B cell (primary cell): ENCODE results near the gene CCDC85C. TPM values are rescaled to one million over a fixed set of nuclear protein-coding genes. Genes with fewer than 3 reads are reported as not detected.

Experiments used
- ATAC-seq: fragments of 200-7000 bp; cut with Tn5 transposase; one replicate; pipeline ENCODE4 v1.10.0; 2021; ENCODE audit warnings: low read depth, mild to moderate bottlenecking, moderate number of reproducible peaks, moderate library complexity
- CTCF ChIA-PET: fragments of 350-600 bp; sonication (Branson Sonifier 250); formaldehyde crosslinking; loops from one replicate; lab custom pipeline; 2021; ENCODE audit warnings: antibody characterized with exemption, inconsistent platforms; lab: Charles Lee
- POLR2A ChIA-PET: fragments of 350-600 bp; sonication (Branson Sonifier 250); formaldehyde crosslinking; loops from one replicate; lab custom pipeline; 2021; ENCODE audit warnings: antibody characterized with exemption; lab: Charles Lee
- DNase-seq: peaks from one replicate; pipeline ENCODE4 v3.0.0; 2013
- H2AFZ ChIP-seq: 2 replicates; pipeline ENCODE4 v1.6.1; 2012; ENCODE audit warnings: mild to moderate bottlenecking, low read depth, low read length; ENCODE audit not compliant: insufficient read depth, poor library complexity, severe bottlenecking
- H3K27ac ChIP-seq, 2 donors: 1 replicate in 1 of 2; 2 replicates in 1 of 2; pipeline ENCODE4 v1.5.1; 2012 to 2013; ENCODE audit warnings: low read length in 2 of 2, mild to moderate bottlenecking in 2 of 2, moderate library complexity in 1 of 2
- H3K27me3 ChIP-seq, 4 experiments: fragments of 200-600 bp in 1 of 4; sonication (generic) in 1 of 4; replicated peaks in 1 of 4; 1 replicate in 2 of 4; 2 replicates in 2 of 4; pipeline versions ENCODE4 v1.6.1 to v1.7.0; 2013 to 2016; ENCODE audit warnings: low read length in 3 of 4, mild to moderate bottlenecking in 2 of 4, mixed read lengths in 1 of 4, moderate library complexity in 1 of 4; ENCODE audit not compliant: insufficient read depth in 4 of 4, control insufficient read depth in 3 of 4; ENCODE audit errors: control extremely low read depth in 1 of 4
- H3K36me3 ChIP-seq, 2 experiments: replicated peaks in 1 of 2; 1 replicate in 1 of 2; 2 replicates in 1 of 2; pipeline versions ENCODE4 v1.6.1 to v1.7.1; 2013; ENCODE audit warnings: low read length in 1 of 2; ENCODE audit not compliant: insufficient read depth in 2 of 2, control insufficient read depth in 1 of 2; ENCODE audit errors: control extremely low read depth in 1 of 2, extremely low read depth in 1 of 2
- H3K4me1 ChIP-seq, 2 donors: fragments of 200-600 bp in 1 of 2; sonication (generic) in 1 of 2; 1 replicate in 1 of 2; 2 replicates in 1 of 2; pipeline versions ENCODE4 v1.5.1 to v1.6.1; 2013 to 2017; ENCODE audit warnings: low read length in 2 of 2; ENCODE audit not compliant: control insufficient read depth in 2 of 2, insufficient read depth in 2 of 2
- H3K4me2 ChIP-seq: replicated peaks from 2 replicates; pipeline ENCODE3; 2012; ENCODE audit warnings: mild to moderate bottlenecking, low read depth, low read length; ENCODE audit not compliant: poor library complexity, severe bottlenecking
- H3K4me3 ChIP-seq, 5 experiments: fragments of 200-600 bp in 1 of 5; sonication (generic) in 1 of 5; 1 replicate in 3 of 5; 2 replicates in 2 of 5; pipeline versions ENCODE4 v1.5.1 to v1.7.0; 2011 to 2016; ENCODE audit warnings: low read length in 4 of 5, mild to moderate bottlenecking in 4 of 5, low read depth in 2 of 5, control low read depth in 1 of 5, moderate library complexity in 1 of 5; ENCODE audit not compliant: insufficient read depth in 1 of 5; ENCODE audit errors: control extremely low read depth in 1 of 5, extremely low read depth in 1 of 5
- H3K79me2 ChIP-seq: fragments of 200-600 bp; sonication (generic); one replicate; pipeline ENCODE4 v1.6.0; 2016; ENCODE audit warnings: low read length; ENCODE audit not compliant: control insufficient read depth, insufficient read depth
- H3K9ac ChIP-seq: fragments of 200-600 bp; sonication (generic); 2 replicates; pipeline ENCODE4 v1.6.1; 2017; ENCODE audit warnings: mild to moderate bottlenecking, low read length, moderate library complexity
- H3K9me3 ChIP-seq, 3 donors: one replicate each; pipeline versions ENCODE4 v1.6.1 to v1.7.1; 2013; ENCODE audit warnings: low read length in 2 of 3; ENCODE audit not compliant: control insufficient read depth in 2 of 3, insufficient read depth in 1 of 3; ENCODE audit errors: control extremely low read depth in 1 of 3
- H4K20me1 ChIP-seq: 2 replicates; pipeline ENCODE4 v1.6.0; 2012; ENCODE audit warnings: mild to moderate bottlenecking, low read length; ENCODE audit not compliant: insufficient read depth, control insufficient read depth, poor library complexity, severe bottlenecking
- H3K27ac Mint-ChIP-seq: one replicate; pipeline ENCODE4 v1.8.0; 2021; ENCODE audit warnings: mixed read lengths
- H3K27me3 Mint-ChIP-seq: one replicate; pipeline ENCODE4 v1.8.0; 2021; ENCODE audit warnings: mixed read lengths
- H3K4me1 Mint-ChIP-seq: one replicate; pipeline ENCODE4 v1.8.0; 2021; ENCODE audit warnings: mixed read lengths
- H3K4me3 Mint-ChIP-seq: one replicate; pipeline ENCODE4 v1.8.0; 2021; ENCODE audit warnings: mixed read lengths
- H3K9me3 Mint-ChIP-seq: one replicate; pipeline ENCODE4 v1.8.0; 2022; ENCODE audit warnings: mixed read lengths; ENCODE audit not compliant: insufficient read depth
- CTCF ChIP-seq: fragments of 200-600 bp; IDR thresholded peaks from one replicate; pipeline ENCODE4 v1.8.0; 2022; ENCODE audit warnings: antibody characterized with exemption, mild to moderate bottlenecking
- EZH2 ChIP-seq: IDR thresholded peaks from 2 replicates; pipeline ENCODE4 v1.6.1; 2012; ENCODE audit warnings: borderline replicate concordance, low read depth, mild to moderate bottlenecking, moderate library complexity, low read length; ENCODE audit not compliant: insufficient read depth, poor library complexity, severe bottlenecking
- WGBS: methylation state at CpG from one replicate; pipeline ENCODE4 v1.1.5; 2013; ENCODE audit warnings: missing lambda C conversion rate; ENCODE audit not compliant: insufficient coverage; 5-methylcytosine and 5-hydroxymethylcytosine counted together
- intact Hi-C: fragments of 100-400 bp; cut with micrococcal nuclease; formaldehyde crosslinking; loops from one replicate; pipeline ENCODE4 v1.10.0; 2022
- polyA plus RNA-seq: library from polyadenylated mRNA; depleted of rRNA; stranded (reverse); fragments of >200 nt; gene quantifications from 2 replicates; pipeline ENCODE4 v1.2.3, GENCODE V29; 2012
- total RNA-seq, 2 donors: library from RNA; stranded (reverse); fragments of 120-200 nt in 1 of 2; gene quantifications; 1 replicate in 1 of 2; 2 replicates in 1 of 2; pipeline versions ENCODE4 v1.2.3 to v1.2.4, GENCODE V29; 2013 to 2022

Gene CCDC85C
- total and polyA plus RNA-seq, 2 donors (not counting 1 experiment from before 2014, with no cell fraction given), result 0.52 to 2.7 TPM

GRCh38 chr14:99510556-99511139 is 93.4 kb downstream of the CCDC85C start:
- H3K79me2 ChIP-seq, result no peaks in the 10 kb centered on the region
- H3K27ac Mint-ChIP-seq, result no peak overlapping the region
- no peak for TF ChIP-seq CTCF
- TF ChIP-seq EZH2, result no peak
- ChIA-PET POLR2A (no interaction called here), CTCF (no interaction called here)
- no peak overlapping the region for H3K4me3 Mint-ChIP-seq
- H3K36me3 ChIP-seq, result peaks cover 6 to 52% of the 10 kb centered on the region in 2 experiments
- H3K27ac ChIP-seq, result no peak overlapping the region
- no peaks in the 10 kb centered on the region for H3K4me1 Mint-ChIP-seq
- WGBS, result 98% methylated on average over 8 of the region's 15 CpGs
- H3K9me3 Mint-ChIP-seq, result no peaks in the 10 kb centered on the region
- H4K20me1 ChIP-seq, result no peaks in the 10 kb centered on the region
- intact Hi-C loops, result no loop called here
- no peak overlapping the region for H3K9ac ChIP-seq
- H3K4me3 ChIP-seq, result no peak overlapping the region
- H3K9me3 ChIP-seq, result no peaks in the 10 kb centered on the region
- no peak overlapping the region for H3K4me2 ChIP-seq
- DNase-seq (no peak), ATAC-seq (no peak)
- H3K27me3 Mint-ChIP-seq, result no peaks in the 10 kb centered on the region
- no peaks in the 10 kb centered on the region for H3K4me1 ChIP-seq
- H3K27me3 ChIP-seq, result no peaks in the 10 kb centered on the region
- no peak overlapping the region for H2AFZ ChIP-seq

- Mint-ChIP-seq H3K9me3 (no peaks in the 10 kb centered on the region), H3K27me3 (no peaks in the 10 kb centered on the region), H3K27ac (no peak overlapping the region), H3K4me1 (no peaks in the 10 kb centered on the region), H3K4me3 (no peak overlapping the region)
- no peak for ATAC-seq
- Histone ChIP-seq H2AFZ (no peak overlapping the region), H4K20me1 (no peaks in the 10 kb centered on the region), H3K4me2 (no peak overlapping the region), H3K9ac (no peak overlapping the region), H3K4me1 (no peaks in the 10 kb centered on the region), H3K27me3 (no peaks in the 10 kb centered on the region), H3K9me3 (no peaks in the 10 kb centered on the region), H3K79me2 (no peaks in the 10 kb centered on the region), H3K27ac (no peak overlapping the region), H3K36me3 (peaks cover 6 to 57% of the 10 kb centered on the region in 2 experiments), H3K4me3 (no peak overlapping the region)
- ChIA-PET POLR2A (no interaction called here), CTCF (no interaction called here)
- TF ChIP-seq CTCF, result no peak
- no peak for TF ChIP-seq EZH2
- intact Hi-C loops, result no loop called here
- no peak for DNase-seq
- WGBS, result 94% methylated on average over 13 of the region's 27 CpGs
Measured at GRCh38 chr14:99509871-99510555, 94.0 kb downstream of the CCDC85C start.
